HG03097 (cell line): ENCODE data around the gene CECR2.
"Not testable (repeated sequence)": the region's sequence is repeated elsewhere in the genome, so short reads cannot be mapped to it uniquely, and the experiment has no call there.

Experiments used
- ATAC-seq: cut with Tn5 transposase; IDR thresholded peaks from one replicate; pipeline ENCODE4 v1.9.1; 2021; ENCODE audit not compliant: unreplicated experiment, low FRiP score

The CECR2 gene

DNA sequence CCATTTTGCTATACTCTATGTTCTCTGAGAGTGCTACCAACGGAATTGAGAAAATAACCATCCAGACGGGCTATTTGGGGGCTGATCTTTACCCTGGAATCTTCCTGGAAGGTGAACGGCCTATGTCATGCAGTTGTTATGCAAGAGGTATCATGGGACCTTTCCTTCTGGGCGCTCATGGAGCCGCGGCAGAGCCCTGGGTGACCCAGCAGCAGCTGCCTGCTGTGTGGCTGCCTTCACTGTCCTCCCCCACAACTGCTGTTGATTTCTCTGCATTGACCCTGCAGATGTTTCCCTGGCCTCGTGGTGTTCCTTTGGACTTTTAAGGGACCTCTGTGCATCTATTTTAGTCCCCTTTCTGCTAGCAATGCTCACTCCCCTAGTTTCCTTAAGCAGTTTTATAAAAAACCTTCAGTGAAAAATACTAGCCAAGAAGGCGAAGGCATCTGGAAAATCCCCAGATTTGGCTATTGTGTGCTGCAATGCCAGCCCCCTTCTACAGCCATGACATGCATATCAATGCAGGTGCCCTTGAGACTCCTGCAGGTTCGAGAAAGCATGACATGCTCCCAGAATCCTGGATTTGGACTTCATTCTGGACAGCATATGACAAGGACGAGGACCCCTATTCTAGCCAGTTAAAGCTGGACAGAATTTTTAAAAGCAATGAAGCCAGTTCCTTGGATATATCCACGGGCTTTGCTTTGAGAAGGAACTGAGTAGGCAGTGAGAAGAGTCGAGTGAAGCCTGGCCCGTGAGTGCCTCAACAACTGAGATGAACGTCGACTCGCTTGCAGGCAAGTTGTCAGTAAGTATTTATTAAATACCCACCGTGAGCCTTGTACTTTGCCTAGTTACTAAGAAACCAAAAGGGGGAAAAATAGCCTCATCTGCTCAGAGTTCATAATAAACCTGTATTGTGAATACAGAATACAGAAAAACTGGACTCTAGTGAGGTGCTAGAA lies 193.9 kb downstream of the CECR2 start, which contains the start of gene SLC25A18:
Gene SLC25A18, plus strand, starts transcription at position 593 of the 965 bp plus-strand sequence. CDS start 16,447 bp downstream, outside the sequence.
- ATAC-seq = no peak

DNA sequence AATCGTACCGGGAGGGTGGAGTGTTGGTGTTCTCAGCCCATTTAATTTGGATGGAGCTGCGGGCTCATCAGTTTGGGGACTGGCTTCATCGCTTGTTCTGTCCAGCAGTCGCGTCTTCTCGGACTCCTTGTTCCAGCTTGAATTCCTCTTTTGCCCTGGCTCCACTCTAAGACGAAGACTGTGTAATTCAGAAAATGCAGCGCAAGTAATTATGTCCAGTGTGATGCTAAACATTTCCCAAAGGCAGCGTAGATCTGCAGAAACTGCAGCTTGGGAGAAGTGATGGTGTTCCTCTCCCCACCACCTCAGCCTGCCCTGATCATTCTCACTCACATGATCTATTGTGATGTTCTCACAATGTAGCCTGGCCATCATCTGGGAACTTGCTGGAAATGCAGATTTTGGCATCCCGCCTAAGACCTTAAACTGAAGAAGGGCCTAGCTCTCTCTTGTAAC lies 194.7 kb downstream of the CECR2 start:
- ATAC-seq = no peak

DNA sequence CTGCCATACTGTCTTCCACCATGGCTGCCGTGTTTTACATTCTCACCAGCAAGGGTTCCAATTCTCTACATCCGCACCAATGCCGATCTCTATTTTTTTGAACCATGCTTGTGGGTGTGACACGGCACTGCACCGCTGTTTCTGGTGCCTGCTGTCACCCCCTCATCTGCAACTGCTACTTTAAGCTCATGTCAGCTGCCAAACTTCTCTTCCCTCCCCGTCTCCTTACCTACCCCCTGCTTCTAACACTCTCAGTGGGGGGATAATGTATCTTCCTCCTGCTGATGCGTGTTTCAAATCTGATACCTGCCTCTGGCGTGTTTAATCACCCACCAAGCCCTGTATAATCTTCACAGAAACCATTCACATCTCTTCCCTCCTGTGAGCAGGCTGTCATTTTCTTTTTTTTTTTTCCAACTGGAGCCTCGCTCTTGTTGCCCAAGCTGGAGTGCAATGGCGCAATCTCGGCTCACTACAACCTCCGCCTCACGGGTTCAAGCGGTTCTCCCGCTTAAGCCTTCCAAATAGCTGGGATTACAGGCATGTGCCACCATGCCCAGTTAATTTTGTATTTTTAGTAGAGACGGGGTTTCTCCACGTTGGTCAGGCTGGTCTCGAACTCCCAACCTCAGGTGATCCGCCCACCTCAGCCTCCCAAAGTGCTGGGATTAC lies 196.9 kb downstream of the CECR2 start:
- not testable (repeated sequence) for ATAC-seq

DNA sequence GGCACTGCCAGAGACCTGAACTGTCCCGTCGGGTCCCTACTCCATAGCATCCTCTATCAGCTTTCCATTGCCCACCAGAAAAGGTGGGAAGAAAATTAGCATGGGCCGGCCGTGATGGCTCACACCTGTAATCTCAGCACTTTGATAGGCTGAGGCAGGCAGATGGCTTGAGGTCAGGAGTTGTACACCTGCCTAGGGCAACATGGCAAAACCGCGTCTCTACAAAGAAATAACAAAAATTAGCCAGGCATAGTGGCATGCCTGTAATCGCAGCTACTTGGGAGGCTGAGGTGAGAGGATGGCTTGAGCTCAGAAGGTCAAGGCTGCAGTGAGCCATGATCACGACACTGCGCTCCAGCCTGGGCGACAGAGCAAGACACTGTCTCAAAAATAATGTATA lies 197.5 kb downstream of the CECR2 start:
- no peak for ATAC-seq

DNA sequence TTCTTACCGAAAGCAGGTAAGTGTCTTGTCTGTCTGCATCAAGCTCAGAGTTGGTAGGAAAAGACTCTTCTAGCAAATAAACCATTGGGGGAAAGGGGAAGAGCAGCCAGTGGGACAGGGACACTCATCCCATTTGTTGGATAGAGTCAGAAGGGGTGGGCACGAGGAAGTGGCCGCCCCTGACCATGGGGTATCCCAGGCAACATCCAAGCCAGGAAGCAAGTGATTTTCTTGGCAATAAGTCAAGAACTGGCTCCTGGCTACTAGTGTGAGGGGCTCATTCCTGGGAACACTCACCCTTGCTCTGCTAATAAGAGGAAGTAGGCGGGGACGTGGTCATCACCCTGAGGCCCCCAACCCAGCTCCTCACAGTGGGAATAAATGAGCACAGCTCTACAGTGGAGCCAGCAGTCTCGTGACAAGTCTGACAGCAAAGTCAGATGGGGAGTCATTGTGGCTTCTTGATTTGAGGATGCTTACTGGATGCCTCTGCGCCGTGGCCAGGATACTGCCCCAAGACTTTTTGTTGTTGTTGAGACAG lies 200.8 kb downstream of the CECR2 start:
- no peak for ATAC-seq

DNA sequence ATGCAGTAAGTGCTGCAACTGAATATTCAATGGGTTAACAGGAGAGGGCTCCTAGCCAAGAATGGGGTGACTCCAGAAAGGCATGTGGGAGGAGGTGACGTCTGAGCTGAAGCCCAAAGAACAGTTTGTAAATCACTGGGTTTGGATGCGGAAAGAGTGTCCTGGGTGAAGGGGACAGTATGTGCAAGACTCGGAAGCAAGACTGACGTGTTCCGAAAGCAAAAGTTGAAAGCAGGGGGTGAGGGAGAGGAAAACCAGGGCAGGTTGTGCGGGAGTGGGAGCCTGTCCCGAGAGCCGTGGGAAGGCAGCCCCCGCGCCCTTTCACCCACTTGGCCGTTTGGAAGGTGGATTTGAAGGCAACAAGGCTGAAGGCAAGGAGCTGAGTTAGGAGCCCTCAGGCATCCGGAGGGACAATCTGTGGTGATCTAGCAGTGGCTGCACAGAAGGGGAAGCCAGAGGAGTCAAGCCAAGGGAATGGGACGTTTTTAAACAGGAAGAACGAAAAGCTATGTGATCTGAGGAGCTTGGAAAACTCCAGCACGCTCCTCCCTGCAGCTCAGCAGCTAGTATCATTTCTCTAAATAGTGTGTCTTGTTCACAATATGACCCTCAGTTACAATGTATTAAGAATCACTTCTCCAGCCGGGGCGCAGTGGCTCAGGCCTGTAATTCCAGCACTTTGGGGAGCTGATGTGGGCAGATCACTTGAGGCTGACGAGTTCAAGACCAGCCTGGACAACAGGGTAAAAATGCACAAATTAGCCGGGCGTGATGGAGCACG lies 201.8 kb downstream of the CECR2 start:
- no peak for ATAC-seq

DNA sequence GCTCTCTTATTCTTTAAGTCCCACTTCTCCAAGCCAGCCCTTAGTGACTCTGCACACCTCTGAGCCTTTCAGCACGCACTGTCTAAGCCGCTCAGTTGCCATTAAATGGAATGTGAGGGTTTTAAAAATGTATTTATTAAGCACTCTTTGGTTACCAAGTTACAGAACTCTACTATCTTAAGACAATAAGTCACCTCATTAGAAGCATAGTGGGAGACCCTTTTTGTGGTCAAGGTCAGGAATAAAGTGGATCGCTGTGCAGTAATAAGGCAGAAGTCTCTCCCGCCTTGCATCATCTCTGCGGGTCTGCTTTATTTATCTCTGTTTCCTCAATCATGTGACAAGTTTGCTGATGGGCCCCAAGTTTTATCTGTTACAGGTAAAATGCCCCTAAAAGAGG lies 205.9 kb downstream of the CECR2 start:
- ATAC-seq = no peak

DNA sequence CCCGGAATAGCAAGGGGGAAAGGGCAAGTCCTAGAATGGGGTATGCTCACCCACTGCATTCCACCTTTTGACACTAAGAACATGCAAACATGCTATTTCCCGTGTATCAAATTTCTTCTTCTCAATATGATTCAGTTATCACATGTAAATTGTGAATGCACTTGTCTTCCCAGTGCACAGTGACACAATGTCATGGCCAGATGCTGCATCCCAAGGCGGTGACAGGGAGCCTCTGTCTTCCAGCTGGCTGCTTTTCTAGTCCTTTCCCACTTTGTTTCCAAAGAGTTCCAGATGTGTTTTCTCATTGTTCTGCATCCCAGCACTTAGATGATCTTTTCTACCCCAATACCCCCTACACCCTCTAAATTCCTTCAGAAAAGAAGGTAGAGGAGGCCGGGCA lies 206.4 kb downstream of the CECR2 start:
- ATAC-seq = no peak

DNA sequence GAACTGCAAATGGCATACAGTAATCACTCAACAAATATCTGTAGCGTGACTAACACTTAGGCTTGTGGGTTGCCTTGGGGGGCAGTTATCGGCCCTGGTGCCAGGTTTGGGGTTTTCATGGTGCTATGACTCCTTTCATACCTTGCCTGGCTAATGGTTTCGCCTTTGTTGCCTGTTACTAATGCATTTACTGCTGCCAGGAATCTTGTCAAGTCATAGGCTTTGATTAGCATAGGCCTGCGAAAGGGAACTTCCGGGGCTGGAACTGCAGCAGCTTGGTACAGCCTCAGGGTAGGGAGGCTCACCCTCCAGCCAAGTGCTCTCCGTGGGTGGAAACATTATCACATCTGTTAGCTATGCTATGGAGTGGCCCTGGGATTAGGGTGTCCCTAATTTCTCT lies 207.2 kb downstream of the CECR2 start:
- no peak for ATAC-seq

DNA sequence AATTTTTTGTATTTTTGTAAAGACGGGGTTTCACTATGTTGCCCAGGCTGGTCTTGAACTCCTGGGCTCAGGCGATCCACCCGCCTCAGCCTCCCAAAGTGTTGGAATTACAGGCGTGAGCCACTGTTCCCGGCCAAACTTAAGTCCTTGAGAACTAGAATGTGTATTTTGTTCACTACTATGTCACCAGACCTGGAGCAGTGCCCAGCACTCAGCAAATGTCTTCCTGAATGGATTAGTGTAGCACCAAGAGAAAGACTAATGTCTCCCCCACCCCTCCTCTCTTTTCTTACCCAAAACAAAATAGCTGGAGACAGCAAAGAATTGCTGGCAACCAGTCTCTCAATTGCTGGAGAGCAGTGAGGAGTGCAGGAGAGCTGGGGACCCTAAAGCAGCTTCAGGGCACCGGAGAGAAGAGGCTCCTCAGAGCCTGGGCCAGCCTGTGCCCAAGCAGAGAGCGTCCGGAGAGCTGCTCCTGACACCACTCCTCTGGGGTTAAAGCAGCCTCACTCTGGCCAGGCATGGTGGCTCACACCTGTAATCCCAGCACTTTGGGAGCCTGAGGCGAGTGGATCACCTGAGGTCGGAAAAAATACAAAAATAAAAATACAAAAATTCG lies 209.0 kb downstream of the CECR2 start:
- no peak for ATAC-seq

DNA sequence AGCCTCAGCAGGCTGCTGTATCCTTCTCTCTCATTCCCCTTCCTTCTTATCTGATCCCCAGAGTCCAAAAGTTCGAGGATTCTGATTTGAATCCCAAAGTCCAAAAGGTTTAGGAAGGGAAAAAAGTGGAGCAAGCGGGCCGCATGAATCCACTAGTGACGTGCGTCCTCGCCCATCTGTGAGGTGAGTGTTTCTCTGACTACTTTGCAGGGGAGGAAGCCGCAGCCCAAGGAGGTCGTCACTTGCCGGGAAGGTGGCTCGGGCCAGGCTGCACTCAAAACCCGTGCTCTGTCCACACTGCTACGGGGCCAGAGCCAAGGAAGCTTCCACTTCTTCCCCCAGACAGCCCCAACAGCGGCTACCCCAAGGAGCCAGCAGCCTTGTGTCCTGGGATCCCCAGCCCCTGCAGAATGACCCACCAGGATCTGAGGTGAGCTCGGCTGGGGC lies 210.3 kb downstream of the CECR2 start:
- ATAC-seq = no peak

DNA sequence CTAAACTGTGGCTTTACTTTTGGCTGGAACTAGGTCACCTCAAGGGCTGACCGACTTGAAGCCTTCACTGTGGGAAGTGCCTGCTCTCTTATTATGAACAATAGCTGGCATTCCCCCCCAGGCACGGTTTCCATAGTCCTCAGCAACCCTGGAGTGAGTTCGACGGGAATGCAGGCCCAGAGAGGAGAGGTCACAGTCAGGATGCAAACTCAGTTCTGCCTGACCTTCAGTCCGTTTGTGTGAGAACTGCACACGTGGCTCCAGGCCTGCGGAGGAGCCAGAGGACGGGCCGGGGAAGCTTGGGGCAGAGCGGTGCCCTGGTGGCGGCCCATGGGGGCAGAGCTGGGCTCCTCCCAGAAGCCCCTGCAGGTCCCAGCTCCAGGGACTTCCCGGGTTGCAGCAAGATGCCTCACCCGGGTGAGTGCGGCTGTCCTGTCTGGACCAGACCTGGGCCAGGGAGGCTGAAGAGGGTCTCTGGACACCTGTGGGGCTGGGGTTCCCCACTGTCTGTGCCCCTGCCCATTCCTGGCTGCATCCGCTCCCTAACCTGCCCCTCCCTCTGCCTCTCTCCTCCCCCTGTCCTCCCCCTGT lies 211.3 kb downstream of the CECR2 start:
- ATAC-seq = no peak

DNA sequence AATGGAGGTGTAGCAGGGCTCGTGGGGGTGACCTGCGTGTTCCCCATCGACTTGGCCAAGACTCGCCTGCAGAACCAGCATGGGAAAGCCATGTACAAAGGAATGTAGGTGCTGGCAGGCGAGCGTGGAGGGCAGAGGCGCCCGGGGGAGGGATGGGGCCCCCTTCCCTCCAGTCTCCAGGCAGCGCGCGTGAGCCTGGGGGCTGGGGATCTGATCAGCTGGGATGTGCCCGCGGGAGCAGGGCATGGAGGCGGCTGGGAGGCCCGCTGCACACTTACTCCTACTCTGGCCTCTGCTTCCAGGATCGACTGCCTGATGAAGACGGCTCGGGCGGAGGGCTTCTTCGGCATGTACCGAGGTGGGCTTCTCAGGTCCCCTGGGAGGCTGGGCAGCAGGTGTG lies 211.8 kb downstream of the CECR2 start:
- ATAC-seq = no peak

DNA sequence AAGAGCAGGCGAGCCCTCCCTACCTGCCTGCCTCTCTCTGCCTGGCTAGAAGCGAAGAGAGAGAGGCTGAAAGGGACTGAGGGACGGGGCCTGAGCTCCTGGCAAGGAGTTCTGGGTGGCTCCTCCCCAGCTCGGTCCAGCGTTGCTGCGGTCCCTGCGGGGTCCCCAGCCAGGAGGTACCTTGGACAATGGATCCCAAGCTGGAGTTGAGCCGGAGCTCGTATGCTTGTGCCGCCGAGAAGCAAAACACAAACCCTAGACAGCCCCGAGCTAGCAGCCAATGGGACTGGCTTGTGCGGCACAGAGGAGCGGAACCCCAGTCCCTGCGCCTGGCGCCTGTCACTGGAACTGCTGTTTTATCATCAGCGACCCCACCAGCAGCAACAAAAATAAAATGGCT lies 212.4 kb downstream of the CECR2 start:
- ATAC-seq = no peak

DNA sequence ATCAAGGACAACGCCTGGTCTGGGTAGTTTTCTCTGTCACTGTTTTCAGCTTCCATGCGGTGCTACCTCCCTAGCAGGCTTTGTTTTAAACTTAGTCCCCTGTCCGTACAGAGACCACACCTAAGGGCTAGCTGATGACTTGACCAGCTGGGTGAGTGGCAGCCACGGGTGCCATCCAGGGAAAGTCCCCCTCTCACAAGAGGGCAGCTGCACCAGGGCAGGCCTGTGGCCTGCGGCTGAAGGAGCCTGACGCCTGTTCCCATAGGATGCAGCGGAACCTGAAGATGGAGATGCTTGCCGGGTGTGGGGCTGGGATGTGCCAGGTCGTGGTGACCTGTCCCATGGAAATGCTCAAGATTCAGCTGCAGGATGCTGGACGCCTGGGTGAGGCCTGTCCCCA lies 213.9 kb downstream of the CECR2 start:
- no peak for ATAC-seq

DNA sequence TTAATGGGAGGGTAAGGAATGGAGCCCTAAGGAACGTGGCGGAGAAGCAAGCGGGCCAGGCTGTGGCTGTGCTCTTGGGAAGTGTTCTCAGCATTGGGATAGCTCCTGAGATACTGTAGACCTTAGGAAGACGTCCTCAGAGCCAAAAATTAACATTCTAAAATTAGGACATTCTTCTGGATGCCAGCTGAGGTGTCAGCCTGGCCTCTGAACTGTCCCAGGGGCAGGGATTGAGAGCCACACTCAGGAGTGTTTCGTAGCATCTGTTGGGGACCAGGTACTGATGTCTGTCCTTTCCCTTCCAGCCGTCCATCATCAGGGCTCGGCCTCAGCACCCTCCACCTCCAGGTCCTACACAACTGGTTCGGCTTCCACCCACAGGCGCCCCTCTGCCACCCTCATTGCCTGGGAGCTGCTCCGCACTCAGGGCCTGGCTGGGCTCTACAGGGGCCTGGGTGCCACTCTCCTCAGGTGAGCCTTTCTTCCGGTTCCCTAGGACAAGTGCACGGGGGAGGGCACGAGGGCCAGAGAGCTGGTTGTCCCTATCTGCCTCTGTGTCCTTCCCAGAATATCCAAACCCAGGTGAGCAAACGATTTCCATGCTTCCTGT lies 217.7 kb downstream of the CECR2 start:
- no peak for ATAC-seq

DNA sequence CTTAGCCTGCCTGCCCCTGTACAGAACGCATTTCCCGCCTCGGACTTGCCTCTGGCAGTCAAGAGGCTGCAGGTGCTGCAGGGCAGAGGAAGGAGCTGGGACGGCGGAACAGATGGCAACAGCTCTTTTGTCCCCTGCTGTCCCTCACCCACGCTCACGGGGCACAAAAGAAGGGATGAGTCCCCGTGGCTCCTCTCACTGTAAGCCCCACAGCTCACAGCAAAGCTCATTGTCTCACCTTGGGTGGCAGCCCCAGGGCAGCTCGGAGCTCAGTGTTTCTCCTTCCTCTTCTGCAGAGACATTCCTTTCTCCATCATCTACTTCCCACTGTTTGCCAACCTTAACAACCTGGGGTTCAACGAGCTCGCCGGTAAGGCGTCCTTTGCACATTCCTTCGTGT lies 218.4 kb downstream of the CECR2 start:
- no peak for ATAC-seq

DNA sequence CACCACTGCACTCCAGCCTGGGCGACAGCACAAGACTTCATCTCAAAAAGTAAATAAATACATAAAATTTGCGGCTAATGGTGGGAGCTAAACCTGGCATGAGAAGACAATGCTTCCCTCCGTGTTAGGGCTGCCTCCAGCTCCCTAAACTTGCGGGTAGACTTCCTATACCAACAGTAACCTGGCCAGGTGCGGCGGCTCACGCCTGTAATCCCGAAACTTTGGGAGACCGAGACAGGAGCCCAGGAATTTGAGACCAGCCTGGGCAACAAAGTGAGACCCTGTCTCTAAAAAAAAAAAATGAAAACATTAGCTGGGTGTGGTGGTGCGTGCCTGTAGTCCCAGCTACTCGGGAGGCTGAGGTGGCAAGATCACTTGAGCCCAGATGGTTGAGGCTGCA lies 219.3 kb downstream of the CECR2 start:
- no peak for ATAC-seq

DNA sequence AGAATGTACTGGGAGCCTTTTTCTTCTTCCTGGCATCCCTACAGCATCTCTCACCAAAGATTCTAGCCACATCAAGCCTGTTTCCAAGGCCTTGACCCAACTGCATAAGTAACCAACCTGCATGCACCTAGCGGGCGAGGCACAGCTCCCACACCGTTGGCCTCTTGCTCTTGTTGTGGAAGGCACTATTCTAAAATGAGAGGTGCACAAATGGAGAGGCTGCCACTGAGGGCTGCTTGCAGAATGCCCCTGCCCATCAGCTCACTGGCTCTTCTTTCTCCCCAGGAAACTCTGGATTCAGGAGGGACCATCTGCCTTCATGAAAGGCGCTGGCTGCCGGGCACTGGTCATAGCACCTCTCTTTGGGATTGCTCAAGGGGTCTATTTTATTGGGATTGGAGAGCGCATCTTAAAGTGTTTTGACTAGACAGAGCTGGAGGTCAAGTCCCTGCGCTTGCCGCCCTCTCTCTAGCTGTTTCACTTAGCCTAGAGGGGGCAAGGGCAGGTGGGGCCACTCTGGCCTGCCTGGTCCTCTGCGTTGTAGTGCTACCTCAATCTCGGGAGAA lies 220.6 kb downstream of the CECR2 start:
- ATAC-seq = no peak
